H9 (cell line): ENCODE results near the gene CSNK1A1L. TPM values are rescaled to one million over a fixed set of nuclear protein-coding genes. Genes with fewer than 3 reads are reported as not detected.

ENCODE experiments used
- DNase-seq: peaks from one replicate; pipeline ENCODE4 v3.0.0-alpha.2; 2017
- H2AFZ ChIP-seq: one replicate; pipeline ENCODE4 v1.6.1; 2013; ENCODE audit warnings: mild to moderate bottlenecking, low read length, control low read depth, moderate library complexity
- H2AK5ac ChIP-seq: 2 replicates; pipeline ENCODE4 v1.6.1; 2013; ENCODE audit warnings: low read length, control low read depth, mixed read lengths; ENCODE audit not compliant: insufficient read length
- H2BK120ac ChIP-seq: one replicate; pipeline ENCODE4 v1.6.1; 2013; ENCODE audit warnings: low read depth, mild to moderate bottlenecking, low read length, control low read depth, inconsistent platforms; ENCODE audit not compliant: poor library complexity, severe bottlenecking
- H2BK12ac ChIP-seq: 2 replicates; pipeline ENCODE4 v1.6.1; 2013; ENCODE audit warnings: low read length, control low read depth, mixed read lengths, low read depth; ENCODE audit not compliant: insufficient read length
- H2BK15ac ChIP-seq: 2 replicates; pipeline ENCODE4 v1.6.1; 2013; ENCODE audit warnings: low read depth, low read length, control low read depth
- H2BK20ac ChIP-seq: one replicate; pipeline ENCODE4 v1.6.1; 2013; ENCODE audit warnings: low read depth, mild to moderate bottlenecking, low read length, control low read depth, inconsistent platforms; ENCODE audit not compliant: poor library complexity, severe bottlenecking
- H2BK5ac ChIP-seq: 2 replicates; pipeline ENCODE4 v1.6.1; 2013; ENCODE audit warnings: low read length, control low read depth, mixed read lengths; ENCODE audit not compliant: insufficient read length
- H3K14ac ChIP-seq: 2 replicates; pipeline ENCODE4 v1.6.1; 2013; ENCODE audit warnings: low read length, control low read depth; ENCODE audit not compliant: insufficient read depth
- H3K18ac ChIP-seq: 2 replicates; pipeline ENCODE4 v1.6.1; 2013; ENCODE audit warnings: low read depth, mild to moderate bottlenecking, mixed read lengths, low read length, control low read depth; ENCODE audit not compliant: insufficient read length
- H3K23ac ChIP-seq: 2 replicates; pipeline ENCODE4 v1.6.1; 2013; ENCODE audit warnings: low read length, control low read depth, mixed read lengths, low read depth; ENCODE audit not compliant: insufficient read length
- H3K23me2 ChIP-seq: 2 replicates; pipeline ENCODE4 v1.6.1; 2013; ENCODE audit warnings: low read depth, mild to moderate bottlenecking, mixed read lengths, low read length, control low read depth; ENCODE audit not compliant: insufficient read length, poor library complexity, severe bottlenecking
- H3K27ac ChIP-seq: 2 replicates; pipeline ENCODE4 v1.5.1; 2013; ENCODE audit warnings: low read length, control low read depth, mixed read lengths, low read depth; ENCODE audit not compliant: insufficient read length
- H3K27me3 ChIP-seq: 2 replicates; pipeline ENCODE4 v1.6.1; 2013; ENCODE audit warnings: low read length, control low read depth, inconsistent platforms; ENCODE audit not compliant: insufficient read depth
- H3K4ac ChIP-seq: 2 replicates; pipeline ENCODE4 v1.6.1; 2013; ENCODE audit warnings: low read depth, mild to moderate bottlenecking, control low read depth, inconsistent platforms, low read length, moderate library complexity
- H3K4me1 ChIP-seq: 2 replicates; pipeline ENCODE4 v1.6.1; 2013; ENCODE audit warnings: low read length, control low read depth, inconsistent platforms; ENCODE audit not compliant: insufficient read depth
- H3K4me2 ChIP-seq: 2 replicates; pipeline ENCODE4 v1.6.1; 2013; ENCODE audit warnings: low read length, control low read depth, mixed read lengths; ENCODE audit not compliant: insufficient read length, insufficient read depth
- H3K56ac ChIP-seq: 2 replicates; pipeline ENCODE4 v1.6.1; 2013; ENCODE audit warnings: low read depth, mild to moderate bottlenecking, mixed read lengths, low read length, control low read depth; ENCODE audit not compliant: insufficient read length
- H3K79me1 ChIP-seq: 2 replicates; pipeline ENCODE4 v1.6.1; 2013; ENCODE audit warnings: low read depth, mild to moderate bottlenecking, moderate library complexity, low read length, control low read depth, inconsistent platforms; ENCODE audit not compliant: insufficient read depth, poor library complexity, severe bottlenecking
- H3K79me2 ChIP-seq: 2 replicates; pipeline ENCODE4 v1.6.1; 2013; ENCODE audit warnings: low read length, control low read depth, inconsistent platforms; ENCODE audit not compliant: insufficient read depth
- H3K9ac ChIP-seq: 2 replicates; pipeline ENCODE4 v1.6.1; 2013; ENCODE audit warnings: low read length, control low read depth, mixed read lengths; ENCODE audit not compliant: insufficient read length; ENCODE audit errors: extremely low read depth
- H3K9me3 ChIP-seq: one replicate; pipeline ENCODE4 v1.6.1; 2013; ENCODE audit warnings: low read depth, low read length, inconsistent platforms; ENCODE audit not compliant: control insufficient read depth
- H3T11ph ChIP-seq: one replicate; pipeline ENCODE4 v1.6.1; 2013; ENCODE audit warnings: mild to moderate bottlenecking, low read length, control low read depth, inconsistent platforms
- H4K20me1 ChIP-seq: one replicate; pipeline ENCODE4 v1.6.1; 2013; ENCODE audit not compliant: control insufficient read depth, insufficient read length, insufficient read depth
- H4K5ac ChIP-seq: 2 replicates; pipeline ENCODE4 v1.6.1; 2013; ENCODE audit warnings: low read depth, mild to moderate bottlenecking, mixed read lengths, low read length, control low read depth; ENCODE audit not compliant: insufficient read length
- H4K8ac ChIP-seq: replicated peaks from 2 replicates; pipeline ENCODE4 v1.6.1; 2013; ENCODE audit warnings: low read length, control low read depth, mixed read lengths, low read depth; ENCODE audit not compliant: insufficient read length
- H4K91ac ChIP-seq: 2 replicates; pipeline ENCODE4 v1.6.1; 2013; ENCODE audit warnings: low read depth, mild to moderate bottlenecking, moderate library complexity, mixed read lengths, low read length, control low read depth; ENCODE audit not compliant: insufficient read length
- H3K27ac Mint-ChIP-seq, 3 experiments: 2 replicates in 2 of 3; 3 replicates in 1 of 3; pipeline ENCODE4 v1.8.0; 2020 to 2021; ENCODE audit warnings: mixed read lengths in 3 of 3, mild to moderate bottlenecking in 1 of 3, moderate library complexity in 1 of 3
- H3K27me3 Mint-ChIP-seq: 2 replicates; pipeline ENCODE4 v1.8.0; 2021; ENCODE audit warnings: low read depth, mild to moderate bottlenecking, moderate library complexity, mixed read lengths
- H3K36me3 Mint-ChIP-seq, 3 experiments: 2 replicates in 2 of 3; 3 replicates in 1 of 3; pipeline ENCODE4 v1.8.0; 2020 to 2021; ENCODE audit warnings: low read depth in 3 of 3, mixed read lengths in 3 of 3; ENCODE audit not compliant: insufficient read depth in 1 of 3
- H3K4me1 Mint-ChIP-seq, 2 experiments: 2 replicates each; pipeline ENCODE4 v1.8.0; 2020; ENCODE audit warnings: mixed read lengths in 2 of 2
- H3K4me3 Mint-ChIP-seq, 2 experiments: 2 replicates in 1 of 2; 3 replicates in 1 of 2; pipeline ENCODE4 v1.8.0; 2020 to 2021; ENCODE audit warnings: mild to moderate bottlenecking in 2 of 2, mixed read lengths in 2 of 2, moderate library complexity in 1 of 2
- H3K9me3 Mint-ChIP-seq, 2 experiments: 2 replicates in 1 of 2; 3 replicates in 1 of 2; pipeline ENCODE4 v1.8.0; 2020; ENCODE audit warnings: mild to moderate bottlenecking in 2 of 2, mixed read lengths in 2 of 2, moderate library complexity in 1 of 2
- CTCF ChIP-seq: fragments of 200-600 bp; sonication (generic); conservative IDR thresholded peaks from 3 replicates; pipeline ENCODE4 v1.8.0; 2021; ENCODE audit warnings: antibody characterized with exemption, mild to moderate bottlenecking
- WGBS: extraction: QIAGEN DNeasy Blood & Tissue Kit; methylation state at CpG from one replicate; pipeline ENCODE4 v1.1.7; 2013; ENCODE audit warnings: missing lambda C conversion rate, low lambda C conversion rate, mixed read lengths; ENCODE audit not compliant: insufficient read length; ENCODE audit errors: extremely low coverage; 5-methylcytosine and 5-hydroxymethylcytosine counted together
- total RNA-seq: library from RNA; stranded (reverse); gene quantifications from 2 replicates; pipeline ENCODE4 v1.2.1, GENCODE V29; 2021

Gene CSNK1A1L
- total RNA-seq, 1 experiment from 2014 or later: not detected

GRCh38 chr13:37134411-37135041 is 29.1 kb upstream of the CSNK1A1L start:
- Histone ChIP-seq H2BK5ac (no peak overlapping the region), H2AK5ac (no peak overlapping the region), H3K27ac (no peak overlapping the region), H3K79me1 (no peaks in the 10 kb centered on the region), H3K4me2 (no peak overlapping the region), H2AFZ (no peak overlapping the region), H3K4ac (no peak overlapping the region), H4K91ac (no peak overlapping the region), H3K56ac (no peak overlapping the region), H2BK15ac (no peak overlapping the region), H3K18ac (no peak overlapping the region), H3K9ac (no peak overlapping the region), H3K9me3 (no peaks in the 10 kb centered on the region), H4K20me1 (no peaks in the 10 kb centered on the region), H3K23me2 (no peaks in the 10 kb centered on the region), H3K79me2 (no peaks in the 10 kb centered on the region), H4K5ac (no peak overlapping the region), H3K4me1 (no peaks in the 10 kb centered on the region), H4K8ac (no peak overlapping the region), H2BK120ac (no peak overlapping the region), H3K23ac (no peak overlapping the region), H3K14ac (no peak overlapping the region), H2BK12ac (no peak overlapping the region), H3K27me3 (no peaks in the 10 kb centered on the region), H3T11ph (no peak overlapping the region), H2BK20ac (no peak overlapping the region)
- Mint-ChIP-seq H3K9me3 (no peaks in the 10 kb centered on the region), H3K36me3 (no peaks in the 10 kb centered on the region), H3K4me3 (no peak overlapping the region), H3K4me1 (no peaks in the 10 kb centered on the region), H3K27me3 (no peaks in the 10 kb centered on the region), H3K27ac (no peak overlapping the region)
- no peak for TF ChIP-seq CTCF
- WGBS: no CpG with 5 or more reads among the region's 6 CpGs
- DNase-seq: no peak
